C1 segment of cervical spinal cord (tissue), 14 donors: ENCODE measurements around the gene UBALD2.
"Not testable (repeated sequence)": the region's sequence is repeated elsewhere in the genome, so short reads cannot be mapped to it uniquely, and the experiment has no call there.

Experiments
- DNase-seq, 14 donors: peaks; one replicate each; lab custom pipeline; 2025; lab: John Stamatoyannopoulos, UW

The UBALD2 gene

DNA sequence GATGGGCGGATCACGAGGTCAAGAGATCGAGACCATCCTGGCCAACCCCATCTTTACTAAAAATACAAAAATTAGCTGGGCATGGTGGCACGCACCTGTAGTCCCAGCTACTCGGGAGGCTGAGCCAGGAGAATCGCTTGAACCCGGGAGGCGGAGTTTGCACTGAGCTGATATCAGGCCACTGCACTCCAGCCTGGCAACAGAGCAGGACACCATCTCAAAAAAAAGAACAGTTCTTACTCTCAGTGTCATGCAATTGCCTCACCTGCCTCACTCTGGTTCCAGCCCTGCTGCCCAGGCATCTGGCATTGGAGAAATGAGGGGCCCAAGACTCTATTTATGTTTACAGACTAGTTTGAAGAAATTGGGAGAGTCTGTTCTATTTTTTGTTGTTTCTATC lies 20.4 kb upstream of the UBALD2 start:
- not testable (repeated sequence) for DNase-seq

DNA sequence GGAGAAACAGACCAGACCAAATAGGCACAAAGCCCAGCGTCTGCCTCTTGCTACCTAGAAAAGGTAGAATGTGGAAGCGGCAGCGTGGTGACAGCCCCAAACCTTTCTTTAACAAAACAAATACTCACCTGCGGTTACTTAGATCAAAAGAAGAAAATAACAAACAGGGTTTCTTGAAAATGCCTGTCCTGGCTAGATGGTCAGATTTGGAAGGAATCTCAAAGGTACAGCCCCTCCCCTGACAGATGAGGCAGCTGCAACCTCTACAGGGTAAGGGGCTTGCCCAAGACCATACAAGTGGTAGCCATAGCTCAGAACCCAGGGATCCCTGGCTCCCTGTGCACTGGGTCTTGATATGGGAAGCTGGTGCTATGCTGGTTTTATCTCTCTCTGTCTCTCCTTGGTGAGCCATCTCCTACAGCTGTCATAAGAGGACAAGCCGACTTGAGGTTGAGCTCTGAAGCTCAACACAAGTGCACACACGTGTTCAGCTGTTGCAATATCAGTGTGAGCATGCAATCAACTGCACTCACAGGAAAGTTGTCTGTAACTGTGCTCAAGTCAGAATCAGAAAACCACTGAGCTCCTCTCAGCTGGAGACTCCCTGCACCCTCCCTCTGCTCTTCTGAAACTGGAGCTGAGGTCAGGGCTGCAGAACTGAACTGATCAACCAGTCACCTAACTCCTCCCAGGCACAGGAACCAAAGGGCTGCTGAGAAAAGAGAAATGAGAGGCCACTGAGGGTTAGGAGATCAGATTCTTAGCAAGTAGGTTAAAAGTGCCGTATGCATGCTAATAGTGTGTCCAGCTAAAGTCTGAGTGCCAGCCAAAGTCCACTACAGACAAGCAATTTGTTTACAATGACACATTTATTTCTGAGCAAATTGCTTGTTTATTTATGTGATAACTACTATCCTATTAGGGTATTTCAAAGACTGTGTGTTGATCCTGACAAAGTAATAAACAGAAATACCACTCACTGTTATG lies 18.8 kb upstream of the UBALD2 start:
- no peak for DNase-seq

DNA sequence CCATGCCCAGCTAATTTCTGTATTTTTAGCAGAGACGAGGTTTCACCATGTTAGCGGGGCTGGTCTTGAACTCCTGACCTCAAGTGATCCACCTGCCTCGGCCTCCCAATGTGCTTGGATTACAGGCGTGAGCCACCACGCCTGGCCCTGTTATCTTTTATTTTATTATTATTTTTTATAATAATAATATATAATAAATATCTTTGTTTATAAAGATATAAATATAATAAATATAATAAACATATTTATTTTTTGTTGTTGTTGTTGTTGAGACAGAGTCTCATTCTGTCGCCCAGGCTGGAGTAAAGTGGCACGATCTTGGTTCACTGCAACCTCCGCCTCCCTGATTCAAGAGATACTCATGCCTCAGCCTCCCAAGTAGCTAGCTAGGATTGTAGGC lies 17.8 kb upstream of the UBALD2 start:
- no peak for DNase-seq

DNA sequence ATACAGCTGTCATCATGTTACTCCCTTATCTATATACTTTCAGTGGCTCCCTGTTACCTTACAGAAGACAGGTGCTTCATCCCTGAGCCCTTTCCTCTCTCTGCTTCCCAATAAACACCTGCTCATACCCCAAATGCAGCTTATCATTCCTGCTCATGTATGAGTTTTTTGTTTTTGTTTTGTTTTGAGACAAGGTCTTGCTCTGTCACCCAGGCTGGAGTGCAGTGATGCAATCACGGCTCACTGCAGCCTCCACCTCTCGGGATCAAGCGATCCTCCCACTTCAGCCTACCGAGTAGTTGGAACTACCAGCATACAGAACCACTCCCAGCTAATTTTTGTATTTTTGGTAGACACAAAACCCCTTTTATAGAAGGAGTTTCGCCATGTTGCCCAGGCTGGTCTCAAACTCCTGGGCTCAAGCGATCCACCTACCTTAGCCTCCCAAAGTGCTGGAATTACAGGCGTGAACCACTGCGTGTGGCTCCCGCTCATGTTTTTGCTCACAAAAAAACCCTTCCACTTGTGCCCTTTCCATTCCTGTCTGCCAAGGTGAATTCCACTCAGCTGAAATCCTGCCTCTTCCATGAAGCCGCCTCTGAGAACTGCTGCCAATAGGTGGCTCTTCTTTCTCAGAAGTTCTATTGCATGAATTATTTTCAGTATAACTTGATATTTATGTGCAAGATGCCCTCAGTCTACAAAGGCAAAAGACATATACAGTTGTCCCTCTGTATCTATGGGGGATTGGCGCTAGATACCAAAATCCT lies 16.9 kb upstream of the UBALD2 start:
- no peak for DNase-seq

DNA sequence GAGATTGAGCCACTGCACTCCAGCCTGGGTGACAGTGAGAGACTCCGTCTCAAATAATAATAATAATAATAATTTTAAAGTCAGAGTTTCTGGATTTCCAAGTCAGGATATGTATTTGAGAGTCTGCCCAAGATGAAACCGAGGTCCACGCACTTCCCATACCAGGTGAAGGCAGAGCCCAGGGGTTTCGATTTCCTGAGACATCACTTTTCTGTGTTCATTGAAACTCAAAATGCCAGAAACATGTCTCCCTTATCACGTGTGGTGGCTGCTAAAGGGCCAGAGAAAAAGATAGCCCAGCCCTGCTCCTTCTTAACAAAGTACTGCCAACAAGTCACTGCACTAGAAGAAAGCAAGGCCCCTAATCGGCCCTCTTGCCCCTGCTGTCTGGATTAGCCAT lies 15.0 kb upstream of the UBALD2 start:
- no peak for DNase-seq

DNA sequence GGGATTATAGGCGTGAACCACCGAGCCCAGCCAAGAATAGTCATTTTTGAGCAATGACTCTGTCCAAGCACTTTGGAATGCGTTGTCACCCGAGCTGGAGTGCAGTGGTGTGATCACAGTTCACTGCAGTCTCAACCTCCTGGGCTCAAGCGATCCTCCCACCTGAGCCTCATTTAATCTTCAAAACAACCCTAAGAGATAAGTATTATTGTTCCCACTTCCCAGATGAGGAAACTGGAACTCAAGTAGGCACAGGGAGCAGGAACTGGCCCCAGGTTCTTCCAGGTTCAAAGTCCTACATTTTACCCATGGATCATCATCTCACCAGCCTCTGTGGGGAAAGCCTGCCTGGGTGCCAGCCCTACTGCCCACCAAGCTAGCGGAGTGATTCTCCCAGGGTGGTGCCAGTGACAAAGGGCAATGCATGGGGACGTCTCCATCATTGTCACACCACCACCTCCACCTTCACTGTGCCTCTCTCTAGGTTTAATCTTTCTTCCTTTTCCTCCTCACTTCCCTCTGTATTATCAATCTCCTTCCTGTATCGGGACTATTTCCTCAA lies 13.6 kb upstream of the UBALD2 start:
- DNase-seq, result no peak

DNA sequence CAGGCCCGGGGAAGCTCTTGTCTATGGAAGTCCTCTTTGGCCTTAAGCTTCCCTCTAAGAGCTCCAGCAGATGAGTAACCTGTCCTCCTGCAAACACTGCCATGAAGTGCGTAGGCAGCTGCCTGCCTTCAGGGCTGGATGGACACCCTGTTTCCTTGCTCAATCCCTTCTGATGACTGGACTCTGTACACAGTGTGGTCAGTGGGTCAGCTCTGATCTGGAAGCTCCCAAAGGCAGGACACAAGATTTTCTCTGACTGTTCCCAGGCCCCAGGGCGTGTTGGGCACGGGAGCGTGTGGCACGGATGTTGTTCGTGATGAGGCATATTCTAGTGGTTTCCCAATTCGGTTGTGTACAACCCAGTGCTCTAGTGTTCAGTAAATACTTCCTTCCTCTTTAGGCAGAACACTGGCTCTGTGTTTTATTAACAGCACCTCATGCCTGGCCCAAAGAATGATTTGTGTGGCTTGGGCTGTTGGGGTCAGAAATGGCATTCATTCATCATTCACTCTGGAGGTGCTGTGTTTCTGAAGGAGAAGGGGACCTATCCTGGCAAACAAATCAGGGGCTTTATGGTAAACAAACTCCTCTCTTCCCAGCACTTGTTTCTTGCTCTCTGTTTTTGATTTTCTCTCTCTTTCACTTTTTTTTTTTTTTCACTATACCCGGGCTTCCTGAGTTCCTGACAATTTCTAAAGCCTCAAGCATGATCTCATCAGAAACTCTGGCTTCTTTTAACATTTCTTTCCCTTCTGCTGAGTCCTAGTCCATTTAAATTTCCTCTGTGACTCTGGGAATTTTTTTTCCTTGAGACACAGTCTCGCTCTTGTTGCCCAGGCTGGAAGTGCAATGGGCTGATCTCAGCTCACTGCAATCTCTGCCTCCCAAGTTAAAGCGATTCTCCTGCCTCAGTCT lies 12.9 kb upstream of the UBALD2 start:
- peak in 3 of 14 donors; percentile 27 to 63 (median 29) for DNase-seq

DNA sequence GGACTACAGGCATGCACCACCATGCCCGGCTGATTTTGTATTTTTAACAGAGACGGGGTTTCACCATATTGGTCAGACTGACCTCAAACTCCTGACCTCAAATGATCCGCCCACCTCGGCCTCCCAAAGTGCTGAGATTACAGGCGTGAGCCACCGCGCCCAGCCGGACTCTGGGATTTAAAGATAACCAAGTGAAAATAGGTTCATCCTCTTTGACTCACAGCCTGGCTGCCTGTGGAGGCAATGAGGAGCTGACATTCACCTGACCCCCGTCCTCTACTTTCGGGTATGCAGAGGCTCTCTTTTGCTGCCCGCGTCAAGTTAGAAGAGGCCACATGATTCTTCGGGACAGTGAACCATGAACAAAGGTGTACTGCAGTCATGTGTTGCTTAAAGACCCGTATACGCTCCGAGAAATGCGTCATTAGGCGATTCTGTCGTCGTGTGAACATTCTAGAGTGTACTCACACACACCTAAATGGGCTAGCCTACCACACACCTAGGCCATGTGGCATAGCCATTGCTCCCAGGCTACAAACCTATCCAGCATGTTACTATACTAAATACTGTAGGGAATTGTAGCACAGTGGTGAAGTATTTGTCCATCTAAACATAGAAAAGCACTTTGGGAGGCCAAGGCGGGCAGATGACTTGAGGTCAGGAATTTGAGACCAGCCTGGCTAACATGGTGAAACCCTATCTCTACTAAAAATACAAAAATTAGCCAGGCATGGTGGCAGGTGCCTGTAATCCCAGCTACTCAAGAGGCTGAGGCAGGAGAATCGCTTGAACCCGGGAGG lies 12.0 kb upstream of the UBALD2 start:
- DNase-seq, result not testable (repeated sequence)

DNA sequence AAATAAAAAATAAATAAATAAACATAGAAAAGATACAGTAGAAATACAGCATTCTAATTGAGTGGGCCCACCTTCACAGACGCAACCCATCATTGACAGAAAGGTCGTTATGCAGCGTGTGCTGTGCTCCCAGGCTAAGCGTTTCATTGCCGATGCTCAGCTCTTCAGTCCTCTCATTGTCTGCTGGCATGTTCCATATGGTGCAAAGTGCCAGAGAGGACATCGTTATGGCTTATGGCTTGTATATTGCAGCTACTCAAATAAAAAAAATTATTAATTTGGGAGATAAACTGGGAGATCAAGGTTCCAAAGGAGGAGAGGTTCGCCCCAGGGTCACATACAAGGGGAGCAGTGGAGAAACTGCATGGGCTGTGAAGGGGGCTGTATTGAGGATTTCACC lies 11.3 kb upstream of the UBALD2 start:
- DNase-seq, result no peak

DNA sequence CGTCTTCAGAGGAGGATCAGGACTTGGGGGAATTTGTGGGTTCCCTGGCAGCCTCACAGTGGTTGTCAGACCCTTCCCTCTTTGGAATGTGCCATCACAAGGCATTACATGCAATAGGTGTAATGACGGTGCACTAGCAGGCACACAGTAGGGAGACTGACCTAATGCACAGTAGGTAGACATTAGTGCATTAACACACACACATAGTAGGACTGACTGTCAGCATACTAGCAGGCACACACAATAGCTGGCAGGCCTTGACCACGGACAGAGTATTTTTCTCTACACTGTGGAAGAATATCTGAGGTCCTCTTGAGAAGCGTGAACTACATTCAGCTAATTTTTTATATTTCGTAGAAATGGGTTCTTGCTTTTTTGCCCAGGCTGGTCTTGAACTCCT lies 10.9 kb upstream of the UBALD2 start:
- no peak for DNase-seq

DNA sequence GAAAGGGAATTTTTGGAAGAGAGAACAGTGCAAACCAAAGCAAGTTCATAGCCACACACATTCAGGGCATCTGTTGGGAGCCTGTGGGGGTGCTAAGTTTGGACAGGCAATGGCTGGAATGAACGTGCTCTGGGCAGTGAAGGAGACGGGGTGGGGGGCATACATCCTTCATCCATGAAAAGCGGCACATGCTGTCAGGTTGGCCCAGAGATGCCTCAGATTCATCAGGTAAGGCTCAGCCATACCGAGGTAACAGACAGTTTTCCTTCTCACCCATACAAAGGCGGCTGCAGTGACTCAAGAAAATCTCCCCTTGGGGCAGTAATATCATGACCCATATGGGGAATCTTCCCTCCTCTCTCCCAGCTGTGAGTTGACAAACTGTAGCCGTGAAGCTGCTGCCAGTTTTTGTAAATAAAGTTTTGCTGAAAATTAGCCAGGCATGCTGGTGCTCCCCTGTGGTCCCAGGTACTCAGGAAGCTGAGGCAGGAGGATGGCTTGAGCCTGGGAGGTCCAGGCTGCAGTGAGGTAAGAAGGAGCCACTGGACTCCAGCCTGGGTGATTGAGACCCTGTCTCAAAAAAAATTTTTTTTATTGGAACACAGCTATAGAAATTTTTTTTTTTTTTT lies 9.2 kb upstream of the UBALD2 start:
- DNase-seq, result no peak

DNA sequence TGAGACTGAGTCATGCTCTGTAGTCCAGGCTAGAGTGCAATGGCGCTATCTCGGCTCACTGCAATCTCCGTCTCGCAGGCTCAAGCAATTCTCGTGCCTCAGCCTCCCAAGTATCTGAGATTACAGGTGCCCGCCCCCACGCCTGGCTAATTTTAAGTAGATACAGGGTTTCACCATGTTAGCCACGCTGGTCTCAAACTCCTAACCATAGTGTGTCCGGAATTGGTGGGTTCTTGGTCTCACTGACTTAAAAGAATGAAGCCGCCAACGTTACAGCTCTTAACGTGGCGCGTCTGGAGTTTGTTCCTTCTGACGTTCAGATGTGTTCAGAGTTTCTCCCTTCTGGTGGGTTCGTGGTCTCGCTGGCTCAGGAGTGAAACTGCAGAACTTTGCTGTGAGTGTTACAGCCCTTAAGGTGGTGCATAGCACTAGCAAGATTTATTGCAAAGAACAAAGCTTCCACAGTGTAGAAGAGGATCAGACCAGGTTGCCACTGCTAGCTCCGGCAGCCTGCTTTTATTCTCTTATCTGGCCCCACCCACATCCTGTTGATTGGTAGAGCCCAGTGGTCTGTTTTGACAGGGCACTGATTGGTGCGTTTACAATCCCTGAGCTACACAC lies 8.6 kb upstream of the UBALD2 start:
- not testable (repeated sequence) for DNase-seq

DNA sequence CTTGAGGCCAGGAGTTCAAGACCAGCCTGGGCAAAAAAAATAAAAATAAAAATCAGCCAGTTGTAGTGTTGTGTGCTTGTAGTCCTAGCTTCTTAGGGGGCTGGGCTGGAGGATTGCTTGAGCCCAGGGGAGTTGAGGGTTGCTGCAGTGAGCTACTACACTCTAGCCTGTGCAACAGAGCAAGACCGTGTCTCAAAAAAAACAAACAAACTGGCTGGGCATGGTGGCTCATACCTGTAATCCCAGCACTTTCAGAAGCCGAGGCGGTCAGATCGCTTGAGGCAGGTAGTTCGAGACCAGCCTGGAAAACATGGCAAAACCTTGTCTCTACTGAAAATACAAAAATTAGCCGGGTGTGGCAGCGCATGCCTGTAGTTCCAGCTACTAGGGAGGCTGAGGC lies 4.9 kb upstream of the UBALD2 start:
- DNase-seq, result no peak

DNA sequence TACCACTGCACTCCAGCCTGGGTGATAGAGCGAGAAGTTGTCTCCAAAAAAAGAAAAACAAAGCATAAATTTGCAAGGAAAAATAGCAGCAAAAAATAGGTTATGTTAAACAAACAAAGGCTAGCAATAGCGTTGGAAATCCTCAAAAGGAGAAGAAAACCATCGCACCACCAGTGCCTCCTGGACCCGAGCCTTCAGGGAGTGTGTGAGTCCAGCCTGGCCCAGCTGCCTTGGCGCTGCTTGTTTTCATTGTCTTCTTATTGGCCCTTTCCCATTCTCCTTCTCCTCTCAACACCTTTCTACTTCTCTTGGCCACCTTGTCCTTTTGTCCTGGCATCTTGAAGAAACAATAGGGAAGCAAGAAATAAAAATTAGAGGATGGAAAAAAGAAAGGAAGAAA lies 4.5 kb upstream of the UBALD2 start:
- no peak for DNase-seq

DNA sequence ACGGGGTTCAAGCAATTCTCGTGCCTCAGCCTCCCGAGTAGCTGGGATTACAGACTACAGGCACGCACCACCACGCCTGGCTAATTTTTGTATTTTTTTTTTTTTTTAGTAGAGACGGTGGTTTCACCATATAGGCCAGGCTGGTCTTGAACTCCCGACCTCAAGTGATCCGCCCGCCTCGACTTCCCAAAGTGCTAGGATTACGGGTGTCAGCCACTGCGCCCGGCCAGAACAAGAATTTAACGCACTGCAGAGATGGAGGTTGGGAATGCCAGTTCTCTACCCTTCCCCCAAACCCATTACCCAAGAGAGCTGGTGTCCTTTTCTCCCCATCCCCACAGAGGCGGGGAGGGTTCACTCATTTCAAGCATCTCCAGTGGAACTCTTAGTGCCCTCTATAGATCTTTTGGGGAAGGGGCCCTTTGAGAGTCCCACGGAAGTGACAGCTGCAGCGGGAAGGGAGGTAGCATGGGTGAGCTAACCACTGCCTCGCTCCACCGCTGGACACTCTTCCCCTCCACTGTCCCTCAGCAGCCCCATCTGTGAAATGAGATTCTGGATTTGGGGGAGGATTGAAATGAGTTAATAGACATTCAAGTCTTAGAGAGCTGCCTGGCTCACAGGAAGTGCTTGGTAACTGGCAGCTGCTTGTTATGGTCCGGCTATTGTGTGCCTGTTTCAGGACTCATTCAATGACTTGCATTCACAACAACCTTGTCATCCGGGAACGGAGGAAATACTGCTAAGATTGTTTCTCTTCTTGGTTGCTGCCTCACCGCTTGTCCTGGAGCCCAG lies 3.5 kb upstream of the UBALD2 start:
- peak in 4 of 14 donors; percentile 26 to 76 (median 34) for DNase-seq

DNA sequence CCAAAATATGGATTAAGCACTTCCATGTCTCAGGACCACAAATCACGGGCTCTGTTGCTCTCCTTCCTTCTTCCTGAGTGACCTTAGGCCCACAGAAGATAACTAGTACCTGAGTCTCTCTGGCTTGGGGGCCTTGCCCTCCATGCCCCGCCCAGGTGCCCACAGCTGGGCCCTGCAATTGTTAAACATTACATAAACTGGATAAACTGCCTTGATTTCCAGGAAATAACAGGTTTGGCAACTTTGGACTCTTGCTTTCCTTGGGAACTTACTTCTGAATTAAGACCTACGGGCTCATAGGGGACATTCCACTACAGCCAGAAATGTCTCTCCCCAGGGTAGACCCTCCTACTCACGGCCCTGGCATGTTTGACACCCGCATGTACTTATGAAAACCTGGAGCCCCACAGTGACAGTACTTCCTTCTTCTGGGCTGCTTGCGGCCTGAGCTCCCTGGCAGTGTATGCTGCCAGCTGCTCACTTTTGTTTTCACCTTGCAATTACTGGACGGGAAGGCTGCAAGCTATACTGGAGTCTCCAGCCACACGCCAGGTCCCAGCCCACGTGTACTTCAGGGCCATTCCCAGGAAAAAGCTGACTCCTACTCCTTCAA lies 2.3 kb upstream of the UBALD2 start:
- DNase-seq, result peak in 1 of 14 donors; percentile 40

DNA sequence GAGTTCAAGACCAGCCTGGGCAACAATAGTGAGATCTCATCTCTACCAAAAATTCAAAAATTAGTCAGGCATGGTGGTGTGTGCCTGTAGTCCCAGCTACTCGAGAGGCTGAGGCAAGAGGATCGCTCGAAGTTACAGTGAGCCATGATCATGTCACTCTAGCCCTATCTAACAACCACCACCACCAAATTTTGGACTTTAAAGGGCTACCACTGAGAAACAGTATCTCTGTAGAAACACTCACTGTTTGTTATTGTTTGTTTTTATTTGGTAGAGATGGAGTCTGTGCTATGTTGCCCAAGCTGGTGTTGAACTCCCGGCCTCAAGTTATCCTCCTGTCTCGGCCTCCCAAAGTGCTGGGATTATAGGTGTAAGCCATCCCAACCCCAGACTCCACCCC lies 1.3 kb upstream of the UBALD2 start:
- DNase-seq, result no peak

DNA sequence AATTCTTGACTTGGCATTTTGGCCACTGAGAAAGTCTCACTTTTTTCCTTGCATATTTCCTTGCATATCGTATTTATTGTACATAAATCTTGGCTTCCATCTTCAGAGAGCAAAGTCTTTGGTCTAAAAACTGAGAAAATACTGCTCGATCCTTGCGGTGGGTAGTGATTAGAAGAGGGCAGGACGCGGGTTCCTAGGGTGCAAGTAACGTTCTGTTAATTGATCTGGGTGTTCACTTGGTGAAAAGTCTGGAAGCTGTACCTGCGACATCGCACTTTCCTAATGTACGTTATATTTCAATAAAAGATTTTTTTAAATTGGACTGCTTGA lies 758 bp upstream of the UBALD2 start:
- DNase-seq, result no peak
